IPS-18c (cell line): ENCODE data around the gene CRYGC.
"Not testable (repeated sequence)": the region's sequence is repeated elsewhere in the genome, so short reads cannot be mapped to it uniquely, and the experiment has no call there.

Source experiments
- H3K4me3 ChIP-seq: 2 replicates; pipeline ENCODE4 v1.7.0; 2013; ENCODE audit warnings: low read depth, mild to moderate bottlenecking, low read length, moderate library complexity; ENCODE audit not compliant: insufficient read depth
- H3K9me3 ChIP-seq: one replicate; pipeline ENCODE4 v1.6.1; 2013; ENCODE audit warnings: mild to moderate bottlenecking, low read length, moderate library complexity; ENCODE audit not compliant: control insufficient read depth, insufficient read depth

Gene CRYGC

DNA sequence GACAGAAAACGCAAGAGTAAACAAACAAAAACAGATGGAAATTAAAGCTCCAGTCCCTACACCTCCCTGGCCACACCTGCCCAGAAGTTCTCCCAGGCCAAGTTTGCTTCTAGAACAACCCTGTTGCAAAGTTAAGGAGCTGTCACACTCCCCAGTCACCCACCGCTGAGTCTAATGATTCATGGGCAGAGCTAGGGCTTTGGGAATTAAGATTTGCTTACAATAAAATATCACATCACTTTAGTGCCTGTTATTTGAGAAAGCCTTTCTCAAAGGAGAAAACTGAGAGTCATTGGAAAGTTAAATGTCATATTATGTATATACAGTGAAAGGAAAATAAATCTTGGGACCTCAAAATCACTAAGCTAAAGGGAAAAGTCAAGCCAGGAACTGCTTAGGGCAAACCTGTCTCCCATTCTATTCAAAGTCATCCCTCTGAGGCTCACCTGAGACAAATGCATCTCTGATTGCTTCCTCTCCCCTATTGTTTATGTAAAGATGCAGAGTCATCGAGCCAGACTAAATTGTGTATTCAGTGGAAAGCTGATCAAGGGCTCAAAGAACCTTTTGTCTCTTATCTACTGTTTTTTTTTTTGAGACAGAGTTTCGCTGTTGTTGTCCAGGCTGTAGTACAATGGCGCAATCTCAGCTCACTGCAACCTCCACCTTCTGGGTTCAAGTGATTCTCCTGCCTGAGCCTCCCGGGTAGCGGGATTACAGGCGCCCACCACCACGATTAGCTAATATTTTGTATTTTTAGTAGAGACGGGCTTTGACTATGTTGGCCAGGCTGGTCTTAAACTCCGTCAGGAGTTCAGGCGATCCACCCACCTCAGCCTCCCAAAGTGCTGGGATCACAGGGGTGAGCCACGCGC lies 13.5 kb upstream of the CRYGC start:
- H3K4me3 ChIP-seq = no peak overlapping the region; the same call in 1 of the 2 replicates

GRCh38 chr2:208142240-208142924 lies 12.8 kb upstream of the CRYGC start:
- Histone ChIP-seq H3K9me3 (peaks cover 4% of the 10 kb centered on the region), H3K4me3 (no peak overlapping the region; the same call in 1 of the 2 replicates)

More for the DNA sequence above, 13.5 kb upstream of the CRYGC start:
- peaks cover 4% of the 10 kb centered on the region for H3K9me3 ChIP-seq

DNA sequence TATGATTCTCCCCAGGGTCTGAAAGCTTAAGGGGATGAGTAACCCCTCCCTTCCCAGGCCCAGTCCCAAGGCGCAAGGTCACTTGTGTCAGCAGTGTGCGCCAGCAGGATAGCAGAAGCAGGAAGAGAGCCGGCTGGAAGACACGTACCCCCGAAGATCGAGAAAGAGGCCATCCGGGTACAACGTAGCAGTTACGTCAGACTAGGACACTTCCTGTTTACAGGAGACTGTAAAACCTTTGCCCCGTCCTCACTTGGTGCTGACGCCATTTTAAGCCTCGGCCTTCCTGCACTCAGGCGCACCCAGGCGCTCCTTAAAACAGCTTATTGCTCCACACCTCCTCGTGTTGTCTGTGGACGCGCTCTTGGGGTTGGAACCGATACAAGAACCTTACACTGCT lies 9.8 kb upstream of the CRYGC start:
- Histone ChIP-seq H3K4me3 (no peak overlapping the region), H3K9me3 (peaks cover 6% of the 10 kb centered on the region)

DNA sequence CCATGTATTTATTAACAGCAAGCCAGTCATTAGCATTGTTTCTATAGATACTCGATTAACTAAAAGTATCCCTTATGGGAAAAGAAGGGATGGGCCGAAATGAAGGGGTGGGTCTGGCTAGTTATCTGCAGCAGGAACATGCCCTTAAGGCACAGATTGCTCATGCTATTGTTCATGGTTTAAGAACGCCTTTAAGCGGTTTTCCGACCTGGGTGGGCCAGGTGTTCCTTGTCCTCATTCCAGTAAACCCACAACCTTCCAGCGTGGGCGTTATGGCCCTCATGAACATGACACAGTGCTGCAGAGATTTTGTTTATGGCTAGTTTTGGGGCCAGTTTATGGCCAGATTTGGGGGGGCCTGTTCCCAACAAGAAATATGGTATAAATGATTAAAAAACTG lies 8.7 kb upstream of the CRYGC start:
- H3K4me3 ChIP-seq, H3K9me3 ChIP-seq: not testable (repeated sequence)

GRCh38 chr2:208136716-208137094 lies 7.1 kb upstream of the CRYGC start:
- Histone ChIP-seq H3K4me3 (no peak overlapping the region), H3K9me3 (peaks cover 4% of the 10 kb centered on the region)

DNA sequence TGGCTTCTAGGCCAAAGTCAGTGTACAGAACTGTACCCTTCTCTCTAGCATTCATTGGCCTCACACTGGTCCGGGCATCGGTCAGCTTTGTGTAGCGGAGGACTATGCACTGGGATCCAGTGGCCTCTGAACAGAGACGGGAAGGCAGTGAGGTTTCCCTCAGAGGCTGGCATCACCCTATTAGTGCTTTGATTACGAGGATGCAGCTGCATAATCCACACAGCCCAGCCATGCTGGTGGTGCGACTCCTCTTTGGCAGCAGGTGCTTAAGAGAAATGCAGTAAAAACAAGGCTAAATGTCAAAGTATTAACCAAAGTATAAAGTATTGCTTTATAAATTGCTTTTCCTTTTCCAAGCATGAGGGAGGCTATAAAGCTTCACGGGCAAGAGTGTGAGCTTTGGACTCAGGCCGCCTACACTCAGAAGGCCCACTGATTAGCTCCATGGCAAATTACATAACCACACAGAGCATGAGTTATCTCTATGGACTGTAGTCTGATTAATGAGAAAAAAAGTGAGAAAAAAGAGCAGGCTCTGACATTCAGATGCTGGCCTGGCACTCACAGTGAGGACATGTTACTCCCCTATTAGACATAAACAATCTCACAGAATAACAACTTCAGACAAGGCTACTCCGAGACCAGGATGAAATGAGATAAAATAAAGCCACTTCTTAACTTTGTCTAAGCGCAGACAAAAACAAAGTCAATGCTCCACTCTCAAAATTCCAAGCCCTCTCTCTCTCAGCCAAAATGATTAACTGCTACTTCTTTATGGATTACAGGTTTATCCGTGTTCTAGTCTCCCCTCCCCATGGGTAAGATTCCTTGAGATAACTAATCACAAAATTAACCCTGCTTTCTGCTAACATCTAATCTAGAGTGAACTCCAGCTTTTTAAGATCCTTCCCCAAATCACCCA lies 6.4 kb upstream of the CRYGC start:
- no peak overlapping the region for H3K4me3 ChIP-seq
- H3K9me3 ChIP-seq = peaks cover 4% of the 10 kb centered on the region

- H3K4me3 ChIP-seq = no peak overlapping the region
- H3K9me3 ChIP-seq = peaks cover 4% of the 10 kb centered on the region
Measured at GRCh38 chr2:208134928-208135586, 5.4 kb upstream of the CRYGC start.

DNA sequence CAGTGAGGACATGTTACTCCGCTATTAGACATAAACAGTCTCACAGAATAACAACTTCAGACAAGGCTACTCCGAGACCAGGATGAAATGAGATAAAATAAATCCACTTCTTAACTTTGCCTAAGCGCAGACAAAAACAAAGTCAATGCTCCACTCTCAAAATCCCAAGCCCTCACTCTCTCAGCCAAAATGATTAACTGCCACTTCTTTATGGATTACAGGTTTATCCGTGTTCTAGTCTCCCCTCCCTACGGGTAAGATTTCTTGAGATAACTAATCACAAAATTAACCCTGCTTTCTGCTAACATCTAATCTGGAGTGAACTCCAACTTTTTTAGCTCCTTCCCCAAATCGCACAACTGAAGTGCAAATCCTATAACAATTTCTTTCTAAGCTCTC lies 1.1 kb upstream of the CRYGC start:
- Histone ChIP-seq H3K9me3 (peaks cover under 1% of the 10 kb centered on the region), H3K4me3 (no peak overlapping the region)

DNA sequence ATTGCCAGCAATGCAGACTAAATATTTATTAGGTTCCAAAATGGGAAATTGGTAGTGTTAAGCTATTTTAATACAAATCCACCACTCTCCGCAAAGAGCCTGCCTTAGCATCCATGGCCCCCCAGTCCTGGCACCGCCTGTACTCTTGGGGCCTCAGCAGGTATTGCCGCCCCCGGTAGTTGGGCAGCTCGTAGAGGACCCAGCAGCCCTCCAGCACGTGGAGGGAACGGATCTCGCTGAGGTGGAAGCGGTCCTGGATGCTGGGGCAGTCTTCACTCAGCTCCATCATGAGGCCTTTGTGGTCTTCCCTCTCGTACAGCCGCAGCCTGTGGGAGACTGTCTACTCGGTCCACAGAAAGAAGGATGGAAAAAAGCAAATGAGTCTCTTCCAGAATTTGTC lies 1.5 kb downstream of the CRYGC start:
- Histone ChIP-seq H3K9me3 (no peaks in the 10 kb centered on the region), H3K4me3 (no peak overlapping the region)

DNA sequence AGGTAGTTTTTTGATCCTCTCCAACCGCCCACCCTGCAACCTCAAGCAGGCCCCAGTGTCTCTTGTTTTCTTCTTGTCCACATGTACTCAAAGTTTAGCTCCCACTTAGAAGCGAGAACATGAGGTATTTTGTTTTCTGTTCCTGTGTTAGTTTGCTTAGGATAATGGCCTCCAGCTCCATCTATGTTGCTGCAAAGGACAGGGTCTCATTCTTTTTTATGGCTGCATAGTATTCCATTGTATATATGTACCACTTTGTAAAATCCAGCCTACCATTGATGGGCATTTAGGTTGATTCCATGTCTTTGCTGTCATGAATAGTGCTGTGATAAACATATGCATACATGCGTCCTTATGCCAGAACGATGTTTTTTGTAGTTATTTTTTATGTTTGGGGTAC lies 2.5 kb downstream of the CRYGC start:
- H3K9me3 ChIP-seq = no peaks in the 10 kb centered on the region
- H3K4me3 ChIP-seq = no peak overlapping the region

GRCh38 chr2:208125251-208125650 lies 4.4 kb downstream of the CRYGC start:
- Histone ChIP-seq H3K4me3 (no peak overlapping the region), H3K9me3 (no peaks in the 10 kb centered on the region)

DNA sequence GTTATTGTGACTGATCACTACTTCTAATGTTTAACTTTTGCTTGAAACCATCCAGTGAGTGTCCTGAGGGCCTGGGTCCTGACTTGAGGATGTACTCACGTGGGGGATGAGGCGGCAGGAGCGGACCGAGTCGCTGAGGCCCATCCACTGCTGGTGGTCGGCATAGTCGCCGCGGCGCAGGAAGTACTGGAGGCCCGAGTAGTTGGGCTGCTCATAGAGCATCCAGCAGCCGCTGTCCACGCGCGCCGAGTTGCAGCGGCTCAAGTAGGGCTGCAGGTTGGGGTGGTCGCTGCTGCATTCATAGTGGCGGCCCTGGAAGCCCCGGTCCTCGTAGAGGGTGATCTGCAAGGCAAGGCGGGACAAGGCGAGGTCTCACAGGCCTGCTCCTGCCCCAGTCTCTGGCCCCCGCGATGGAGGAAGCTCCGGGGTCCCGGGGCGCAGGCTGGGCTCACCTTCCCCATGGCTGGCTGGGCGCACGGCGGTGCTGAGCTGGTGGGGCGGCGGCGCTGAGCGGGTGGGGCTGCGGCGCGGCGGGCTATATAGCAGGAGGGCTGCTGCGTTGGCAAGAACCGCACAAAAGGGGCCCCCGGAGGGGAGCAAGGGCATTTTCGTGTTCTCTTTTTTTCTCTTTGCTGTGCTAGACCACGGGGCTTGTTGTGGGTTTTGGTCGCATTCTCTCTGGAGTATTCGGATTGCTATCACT lies 5.5 kb downstream of the CRYGC start, which contains the start of gene CRYGD:
TSS of gene CRYGD (minus strand) at position 512 of the 703 bp plus-strand sequence. CDS start at position 461, 51 bp downstream.
- H3K4me3 ChIP-seq = peak within 1 kb of the TSS; percentile 21; the same call in 1 of the 2 replicates
- not testable (repeated sequence) for H3K9me3 ChIP-seq

DNA sequence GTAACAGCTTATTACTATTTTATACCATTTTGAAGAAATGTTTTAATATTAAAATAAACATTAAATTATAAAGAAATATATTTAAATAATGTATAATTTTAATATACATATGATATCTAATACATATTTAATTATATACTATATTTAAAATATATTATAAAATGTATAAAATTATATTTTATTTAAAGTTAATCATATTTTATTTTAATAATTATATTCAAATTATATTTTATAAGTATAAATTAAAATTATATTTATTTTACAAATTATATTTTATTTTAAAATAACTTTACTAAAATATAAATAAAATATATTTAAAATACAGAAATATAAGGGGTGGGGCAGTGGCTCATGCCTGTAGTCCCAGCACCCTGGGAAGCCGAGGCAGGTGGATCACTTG lies 7.4 kb downstream of the CRYGC start:
- H3K4me3 ChIP-seq = no peak overlapping the region
- H3K9me3 ChIP-seq = peaks cover 2% of the 10 kb centered on the region

DNA sequence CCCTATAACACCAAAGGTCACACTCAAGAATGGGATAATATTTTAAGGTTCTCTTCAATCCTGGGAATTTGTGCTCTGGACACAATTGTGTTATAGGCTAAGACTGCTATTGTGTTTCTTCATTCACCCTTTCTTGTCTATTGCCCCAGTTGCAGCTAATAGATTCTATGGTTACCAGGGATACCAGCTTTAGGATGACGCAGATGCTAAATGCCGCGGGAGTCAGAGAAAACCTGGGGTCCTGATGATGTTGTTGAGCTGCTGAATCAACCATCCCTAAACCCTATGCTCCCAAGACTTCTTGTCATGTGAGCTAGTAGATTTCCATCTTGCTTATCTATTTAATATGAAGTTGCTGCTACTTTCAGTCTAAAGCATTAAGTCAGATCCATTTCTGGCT lies 10.7 kb downstream of the CRYGC start:
- Histone ChIP-seq H3K9me3 (peaks cover 2% of the 10 kb centered on the region), H3K4me3 (no peak overlapping the region)

DNA sequence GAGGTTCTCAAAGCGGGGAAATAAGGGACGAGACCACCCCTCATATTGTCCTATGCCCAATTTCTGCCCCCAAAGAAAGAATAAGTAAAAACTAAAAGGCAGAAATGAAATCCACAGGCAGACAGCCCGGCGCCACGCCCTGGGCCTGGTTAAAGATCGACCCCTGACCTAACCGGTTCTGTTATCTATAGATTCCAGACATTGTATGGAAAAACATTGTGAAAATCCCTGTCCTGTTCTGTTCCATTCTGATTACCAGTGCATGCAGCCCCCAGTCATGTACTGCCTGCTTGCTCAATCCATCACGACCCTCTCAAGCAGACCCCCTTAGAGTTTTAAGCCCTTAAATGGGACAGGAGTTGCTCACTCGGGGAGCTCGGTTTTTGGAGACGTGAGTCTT lies 12.2 kb downstream of the CRYGC start:
- H3K4me3 ChIP-seq, H3K9me3 ChIP-seq: not testable (repeated sequence)

DNA sequence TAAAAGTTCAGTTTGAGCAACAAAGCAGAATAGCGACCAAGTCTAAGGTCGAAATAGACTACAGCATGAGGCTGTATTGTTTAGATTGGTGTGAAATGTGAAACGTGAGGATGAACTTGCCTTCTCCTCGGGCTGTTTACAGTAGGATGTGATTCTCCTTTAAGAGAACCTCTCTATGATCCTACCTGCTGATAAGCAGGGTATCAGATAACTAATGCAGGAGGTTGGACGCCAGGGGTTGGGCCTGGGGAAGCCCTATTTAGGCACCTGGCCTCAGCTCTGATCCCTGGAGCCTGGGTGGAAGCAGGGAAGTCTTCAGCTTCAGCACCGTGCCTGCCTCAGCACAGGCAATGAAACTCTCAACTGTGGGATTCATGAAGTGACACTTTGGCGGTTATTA lies 16.7 kb downstream of the CRYGC start:
- no peaks in the 10 kb centered on the region for H3K9me3 ChIP-seq
- peak overlapping the region; percentile 47 for H3K4me3 ChIP-seq
